ENCODE data around the gene RTKN. TPM values are rescaled to one million over a fixed set of nuclear protein-coding genes. Genes with fewer than 3 reads are reported as not detected.
A peak's percentile ranks its signal among the peaks of the same experiment; 100 is the strongest.

Gene RTKN
- total RNA-seq, 3 donors from 2014 or later = 9.3 to 49.9 (median 36.7) TPM

- intact Hi-C loops (cut with DNase I; ENCODE audit: low total_unique reads) = no loop called here
These were observed 28.6 kb downstream of the RTKN start for GRCh38 chr2:74413001-74413698.

DNA sequence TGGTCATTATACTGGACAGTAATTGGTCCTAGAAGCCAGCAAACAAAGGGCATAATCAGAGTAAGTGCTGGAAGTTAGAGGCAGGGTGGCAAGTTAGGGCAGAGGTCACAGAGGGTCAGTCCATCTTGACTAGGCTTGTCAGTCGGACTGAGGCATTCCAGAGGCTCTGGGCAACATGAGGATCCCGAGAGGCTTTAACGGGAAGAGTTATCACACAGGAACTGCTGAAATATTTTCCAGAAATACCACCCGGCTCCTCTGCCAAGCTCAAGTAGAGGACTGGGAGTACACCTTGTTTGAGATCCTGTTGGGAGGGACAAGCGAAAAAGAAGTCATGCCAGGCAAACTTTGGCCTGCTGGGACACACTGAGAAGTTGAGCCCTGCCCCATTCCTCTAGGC lies 34.1 kb downstream of the RTKN start:
- H3K36me3 ChIP-seq = no peaks in the 10 kb centered on the region
- H3K4me1 ChIP-seq = no peaks in the 10 kb centered on the region
- H3K4me3 ChIP-seq = no peak overlapping the region
- no peaks in the 10 kb centered on the region for H3K9me3 ChIP-seq
- H3K27me3 ChIP-seq = no peaks in the 10 kb centered on the region
- no peak for TF ChIP-seq POLR2AphosphoS5 (IDR thresholded peaks at IDR 0.05)
- TF ChIP-seq POLR2A (IDR thresholded peaks at IDR 0.05) = no peak
- TF ChIP-seq, protein P1, sequence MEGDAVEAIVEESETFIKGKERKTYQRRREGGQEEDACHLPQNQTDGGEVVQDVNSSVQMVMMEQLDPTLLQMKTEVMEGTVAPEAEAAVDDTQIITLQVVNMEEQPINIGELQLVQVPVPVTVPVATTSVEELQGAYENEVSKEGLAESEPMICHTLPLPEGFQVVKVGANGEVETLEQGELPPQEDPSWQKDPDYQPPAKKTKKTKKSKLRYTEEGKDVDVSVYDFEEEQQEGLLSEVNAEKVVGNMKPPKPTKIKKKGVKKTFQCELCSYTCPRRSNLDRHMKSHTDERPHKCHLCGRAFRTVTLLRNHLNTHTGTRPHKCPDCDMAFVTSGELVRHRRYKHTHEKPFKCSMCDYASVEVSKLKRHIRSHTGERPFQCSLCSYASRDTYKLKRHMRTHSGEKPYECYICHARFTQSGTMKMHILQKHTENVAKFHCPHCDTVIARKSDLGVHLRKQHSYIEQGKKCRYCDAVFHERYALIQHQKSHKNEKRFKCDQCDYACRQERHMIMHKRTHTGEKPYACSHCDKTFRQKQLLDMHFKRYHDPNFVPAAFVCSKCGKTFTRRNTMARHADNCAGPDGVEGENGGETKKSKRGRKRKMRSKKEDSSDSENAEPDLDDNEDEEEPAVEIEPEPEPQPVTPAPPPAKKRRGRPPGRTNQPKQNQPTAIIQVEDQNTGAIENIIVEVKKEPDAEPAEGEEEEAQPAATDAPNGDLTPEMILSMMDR (IDR thresholded peaks at IDR 0.05) = no peak
- DNase-seq (ENCODE audit: low spot score in 2 of 2) = no peak
- H3K27ac ChIP-seq = no peak overlapping the region
- intact Hi-C loops (cut with DNase I; ENCODE audit: low total_unique reads) = no loop called here

More at GRCh38 chr2:74413001-74413698, 28.6 kb downstream of the RTKN start:
- peak overlapping the region in 1 of 2 donors; percentile 89 for H3K27ac ChIP-seq
- no peaks in the 10 kb centered on the region for H3K9me3 ChIP-seq
- no peak overlapping the region for H3K4me3 ChIP-seq
- H3K36me3 ChIP-seq = no peaks in the 10 kb centered on the region
- TF ChIP-seq, protein P1 (IDR thresholded peaks at IDR 0.05) = no peak
- TF ChIP-seq POLR2AphosphoS5 (IDR thresholded peaks at IDR 0.05) (no peak), POLR2A (IDR thresholded peaks at IDR 0.05) (no peak)
- H3K27me3 ChIP-seq = no peaks in the 10 kb centered on the region
- DNase-seq (ENCODE audit: low spot score in 2 of 2) = peak in 1 of 2 donors; percentile 87
- peaks cover 0 to 5% of the 10 kb centered on the region in 2 donors for H3K4me1 ChIP-seq

DNA sequence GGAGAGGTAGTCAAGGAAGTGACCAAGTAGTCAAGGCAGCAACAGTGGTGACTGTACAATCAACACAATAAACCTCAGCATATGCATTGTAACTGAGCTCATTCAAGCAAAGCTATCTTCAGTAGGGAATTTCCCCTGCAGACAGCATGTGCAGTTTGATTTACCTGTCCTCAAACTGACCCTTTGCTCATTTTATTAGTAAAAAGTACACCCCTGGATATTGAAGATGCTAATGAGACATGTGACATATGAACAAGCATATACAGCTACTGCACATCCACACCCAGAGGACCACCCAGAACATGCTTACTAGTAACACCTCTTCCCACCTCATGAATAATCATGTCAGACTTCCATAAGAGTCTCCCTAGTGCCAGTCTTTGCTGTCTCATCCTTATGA lies 35.7 kb downstream of the RTKN start:
- H3K9me3 ChIP-seq = no peaks in the 10 kb centered on the region
- H3K4me1 ChIP-seq = no peaks in the 10 kb centered on the region
- intact Hi-C loops (cut with DNase I; ENCODE audit: low total_unique reads) = no loop called here
- no peak overlapping the region for H3K27ac ChIP-seq
- H3K36me3 ChIP-seq = no peaks in the 10 kb centered on the region
- no peaks in the 10 kb centered on the region for H3K27me3 ChIP-seq
- no peak overlapping the region for H3K4me3 ChIP-seq
- no peak for TF ChIP-seq POLR2A (IDR thresholded peaks at IDR 0.05)
- TF ChIP-seq POLR2AphosphoS5 (IDR thresholded peaks at IDR 0.05) = no peak
- TF ChIP-seq, protein P1 (IDR thresholded peaks at IDR 0.05) = no peak
- DNase-seq (ENCODE audit: low spot score in 2 of 2) = no peak

- H3K4me3 ChIP-seq = no peak overlapping the region
- no peak overlapping the region for H3K27ac ChIP-seq
- intact Hi-C loops (cut with DNase I; ENCODE audit: low total_unique reads) = no loop called here
- DNase-seq (ENCODE audit: low spot score in 2 of 2) = no peak
- no peaks in the 10 kb centered on the region for H3K36me3 ChIP-seq
- TF ChIP-seq POLR2A (IDR thresholded peaks at IDR 0.05) (no peak), POLR2AphosphoS5 (IDR thresholded peaks at IDR 0.05) (no peak)
- TF ChIP-seq, protein P1 (IDR thresholded peaks at IDR 0.05) = no peak
- H3K4me1 ChIP-seq = no peaks in the 10 kb centered on the region
- H3K9me3 ChIP-seq = no peaks in the 10 kb centered on the region
- H3K27me3 ChIP-seq = no peaks in the 10 kb centered on the region
These were observed 39.8 kb downstream of the RTKN start for GRCh38 chr2:74401891-74402290.

DNA sequence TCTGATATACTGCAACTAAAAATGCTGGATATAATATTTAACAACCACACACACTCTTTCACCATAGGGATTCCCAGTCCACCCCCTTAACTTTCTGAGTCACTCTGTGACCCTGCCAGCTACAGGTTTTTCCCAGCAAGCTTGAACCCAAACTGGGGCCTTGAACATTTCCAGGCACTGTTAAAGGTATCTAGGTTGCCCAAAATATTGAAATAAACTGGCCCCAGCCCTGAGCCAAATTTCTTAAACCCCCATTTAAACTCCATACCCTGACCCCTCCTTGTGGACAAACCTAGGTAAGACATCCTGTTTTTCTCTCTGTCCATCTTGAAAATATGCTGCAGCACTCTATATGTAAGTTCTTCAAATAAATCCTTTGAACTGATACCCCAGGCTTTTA lies 42.0 kb downstream of the RTKN start:
- TF ChIP-seq POLR2AphosphoS5 (IDR thresholded peaks at IDR 0.05) = no peak
- no peak for TF ChIP-seq POLR2A (IDR thresholded peaks at IDR 0.05)
- TF ChIP-seq, protein P1 (IDR thresholded peaks at IDR 0.05) = peak; percentile 21 to 30 (median 29)
- H3K4me3 ChIP-seq = no peak overlapping the region
- intact Hi-C loops (cut with DNase I; ENCODE audit: low total_unique reads) = no loop called here
- DNase-seq (ENCODE audit: low spot score in 2 of 2) = no peak
- H3K4me1 ChIP-seq = no peaks in the 10 kb centered on the region
- no peaks in the 10 kb centered on the region for H3K36me3 ChIP-seq
- H3K27me3 ChIP-seq = no peaks in the 10 kb centered on the region
- no peak overlapping the region for H3K27ac ChIP-seq
- H3K9me3 ChIP-seq = no peaks in the 10 kb centered on the region
